SK-N-SH (cell line): ENCODE results near the gene TRAF3IP1. TPM values are rescaled to one million over a fixed set of nuclear protein-coding genes. Genes with fewer than 3 reads are reported as not detected.

ENCODE experiments used
- CTCF ChIA-PET: fragments of 300-600, 350-600 bp; formaldehyde crosslinking; extraction: SDS; loops from one replicate; lab custom pipeline; 2021; lab: Yijun Ruan, JAX
- POLR2A ChIA-PET: fragments of 350-600 bp; sonication (Branson Sonifier 250); formaldehyde crosslinking; extraction: SDS; loops from one replicate; lab custom pipeline; 2020; ENCODE audit warnings: antibody characterized with exemption, inconsistent platforms; lab: Yijun Ruan, JAX
- DNase-seq: peaks from one replicate; pipeline ENCODE4 v3.0.0; 2012
- H2AFZ ChIP-seq: fragments of 200-600 bp; sonication (generic); 2 replicates; pipeline ENCODE4 v1.8.1; 2016; ENCODE audit warnings: antibody characterized with exemption, mild to moderate bottlenecking, low read depth
- H3F3A ChIP-seq: fragments of 200-600 bp; sonication (generic); replicated peaks from 2 replicates; pipeline ENCODE3; 2016; ENCODE audit warnings: antibody characterized with exemption, mild to moderate bottlenecking; ENCODE audit not compliant: insufficient read depth
- H3K27ac ChIP-seq, 2 experiments: fragments of 200-500 bp in 1 of 2; fragments of 200-600 bp in 1 of 2; sonication (Bioruptor generic) in 1 of 2; sonication (generic), shearing (Covaris generic) in 1 of 2; 2 replicates each; pipeline versions ENCODE4 v1.5.1 to v1.6.1; 2014 to 2016; ENCODE audit warnings: low read depth in 2 of 2, inconsistent platforms in 1 of 2, low read length in 1 of 2, mild to moderate bottlenecking in 1 of 2, mixed read lengths in 1 of 2
- H3K27me3 ChIP-seq: fragments of 200-600 bp; sonication (generic), shearing (Covaris generic); 2 replicates; pipeline ENCODE4 v1.6.1; 2016; ENCODE audit warnings: mixed run types; ENCODE audit not compliant: insufficient read depth
- H3K36me3 ChIP-seq, 2 experiments: fragments of 200-500 bp in 1 of 2; fragments of 200-600 bp in 1 of 2; sonication (Bioruptor generic) in 1 of 2; sonication (generic) in 1 of 2; replicated peaks in 1 of 2; 2 replicates each; pipeline versions ENCODE3 to v1.5.1; 2014 to 2016; ENCODE audit warnings: low read length in 1 of 2, mild to moderate bottlenecking in 1 of 2; ENCODE audit not compliant: insufficient read depth in 2 of 2, control insufficient read depth in 1 of 2
- H3K4me1 ChIP-seq, 2 experiments: fragments of 200-500 bp in 1 of 2; fragments of 200-600 bp in 1 of 2; sonication (Bioruptor generic) in 1 of 2; sonication (generic), shearing (Covaris generic) in 1 of 2; 2 replicates each; pipeline versions ENCODE4 v1.5.1 to v1.6.1; 2014 to 2016; ENCODE audit warnings: low read depth in 1 of 2, low read length in 1 of 2, mixed run types in 1 of 2; ENCODE audit not compliant: insufficient read depth in 2 of 2, control insufficient read depth in 1 of 2
- H3K4me2 ChIP-seq: fragments of 200-600 bp; sonication (generic), shearing (Covaris generic); 2 replicates; pipeline ENCODE4 v1.6.1; 2017; ENCODE audit warnings: mixed run types
- H3K4me3 ChIP-seq, 2 experiments: fragments of 200-500 bp in 1 of 2; fragments of 200-600 bp in 1 of 2; sonication (Bioruptor generic) in 1 of 2; sonication (generic), shearing (Covaris generic) in 1 of 2; 2 replicates each; pipeline versions ENCODE4 v1.5.1 to v1.8.1; 2014 to 2016; ENCODE audit warnings: low read depth in 2 of 2, inconsistent platforms in 1 of 2, low read length in 1 of 2, mild to moderate bottlenecking in 1 of 2, mixed read lengths in 1 of 2, moderate library complexity in 1 of 2
- H3K79me2 ChIP-seq: fragments of 200-600 bp; sonication (generic); 2 replicates; pipeline ENCODE4 v1.8.1; 2017; ENCODE audit warnings: mild to moderate bottlenecking; ENCODE audit not compliant: insufficient read depth
- H3K9ac ChIP-seq: fragments of 200-600 bp; sonication (generic); 2 replicates; pipeline ENCODE4 v1.6.1; 2017; ENCODE audit warnings: mixed run types
- H3K9me2 ChIP-seq: fragments of 200-600 bp; sonication (generic); 2 replicates; pipeline ENCODE4 v1.6.1; 2017; ENCODE audit warnings: mixed run types
- H3K9me3 ChIP-seq: fragments of 200-600 bp; sonication (generic); 2 replicates; pipeline ENCODE4 v1.6.1; 2017; ENCODE audit warnings: mixed run types, mild to moderate bottlenecking, moderate library complexity
- H4K20me1 ChIP-seq: fragments of 200-600 bp; sonication (generic); 2 replicates; pipeline ENCODE4 v1.6.1; 2017; ENCODE audit warnings: mild to moderate bottlenecking, mixed run types; ENCODE audit not compliant: insufficient read depth
- CHD2 ChIP-seq: fragments of 150-350 bp; IDR thresholded peaks from 2 replicates; pipeline ENCODE4 v1.6.1; 2018; ENCODE audit warnings: low read length; ENCODE audit not compliant: partially characterized antibody
- EZH2phosphoT487 ChIP-seq: fragments of 200-600 bp; sonication (generic); IDR thresholded peaks from 2 replicates; pipeline ENCODE4 v1.6.1; 2017; ENCODE audit warnings: low read depth, mixed run types, mild to moderate bottlenecking, antibody characterized with exemption, moderate library complexity, borderline replicate concordance
- FOSL2 ChIP-seq: IDR thresholded peaks from 2 replicates; pipeline ENCODE4 v1.4.0; 2012; ENCODE audit warnings: low read depth, mild to moderate bottlenecking, moderate library complexity, borderline replicate concordance
- FOXJ3 ChIP-seq: sonication (generic); formaldehyde crosslinking; IDR thresholded peaks from 2 replicates; pipeline ENCODE4 v1.5.1; 2020; ENCODE audit warnings: mild to moderate bottlenecking, missing genetic modification reagents
- FOXM1 ChIP-seq: IDR thresholded peaks from 2 replicates; pipeline ENCODE4 v1.4.0; 2012; ENCODE audit warnings: low read depth, mild to moderate bottlenecking
- GABPA ChIP-seq: IDR thresholded peaks from 2 replicates; pipeline ENCODE4 v1.4.0; 2012; ENCODE audit warnings: low read depth, mild to moderate bottlenecking
- GATA2 ChIP-seq: sonication (generic); formaldehyde crosslinking; IDR thresholded peaks from 2 replicates; pipeline ENCODE4 v1.5.0; 2020; ENCODE audit warnings: mild to moderate bottlenecking, missing genetic modification reagents
- MEF2A ChIP-seq: IDR thresholded peaks from 2 replicates; pipeline ENCODE4 v1.4.0; 2012; ENCODE audit warnings: low read depth, borderline replicate concordance
- NFIC ChIP-seq: IDR thresholded peaks from 2 replicates; pipeline ENCODE4 v1.4.0; 2012; ENCODE audit warnings: borderline replicate concordance
- RCOR1 ChIP-seq: fragments of 150-350 bp; IDR thresholded peaks from 2 replicates; pipeline ENCODE4 v1.6.1; 2017; ENCODE audit warnings: antibody characterized with exemption, low read length
- RFX5 ChIP-seq: IDR thresholded peaks from 2 replicates; pipeline ENCODE4 v1.6.1; 2012; ENCODE audit warnings: mild to moderate bottlenecking, improper control_type of control experiment, low read length
- SIN3A ChIP-seq: IDR thresholded peaks from 2 replicates; pipeline ENCODE4 v1.6.1; 2012; ENCODE audit warnings: low read depth, mild to moderate bottlenecking, low read length, moderate library complexity, borderline replicate concordance
- SMC3 ChIP-seq: IDR thresholded peaks from 2 replicates; pipeline ENCODE4 v1.6.1; 2012; ENCODE audit warnings: low read depth, low read length, improper control_type of control experiment
- TAF1 ChIP-seq: IDR thresholded peaks from 2 replicates; pipeline ENCODE4 v1.6.1; 2012; ENCODE audit warnings: low read depth, mild to moderate bottlenecking, low read length, moderate library complexity, borderline replicate concordance
- WGBS: methylation state at CpG from one replicate; pipeline ENCODE4 v1.1.6; 2017; ENCODE audit warnings: low lambda C conversion rate; 5-methylcytosine and 5-hydroxymethylcytosine counted together
- polyA plus RNA-seq, 3 experiments: library from polyadenylated mRNA; depleted of rRNA; stranded (reverse); fragments of >200 nt; gene quantifications; 2 replicates each; pipeline ENCODE4 v1.2.3, GENCODE V29; 2012
- TF ChIP-seq, protein P1 (sequence below): IDR thresholded peaks from 2 replicates; pipeline ENCODE4 v1.6.1; 2012; ENCODE audit warnings: mild to moderate bottlenecking, low read depth, low read length, moderate library complexity
- TF ChIP-seq, protein P2 (sequence below): IDR thresholded peaks from 2 replicates; pipeline ENCODE4; 2012

TRAF3IP1 gene
- polyA plus RNA-seq, 1 of the 3 experiments (the other 2 are of a cell fraction), result 15.0 TPM

DNA sequence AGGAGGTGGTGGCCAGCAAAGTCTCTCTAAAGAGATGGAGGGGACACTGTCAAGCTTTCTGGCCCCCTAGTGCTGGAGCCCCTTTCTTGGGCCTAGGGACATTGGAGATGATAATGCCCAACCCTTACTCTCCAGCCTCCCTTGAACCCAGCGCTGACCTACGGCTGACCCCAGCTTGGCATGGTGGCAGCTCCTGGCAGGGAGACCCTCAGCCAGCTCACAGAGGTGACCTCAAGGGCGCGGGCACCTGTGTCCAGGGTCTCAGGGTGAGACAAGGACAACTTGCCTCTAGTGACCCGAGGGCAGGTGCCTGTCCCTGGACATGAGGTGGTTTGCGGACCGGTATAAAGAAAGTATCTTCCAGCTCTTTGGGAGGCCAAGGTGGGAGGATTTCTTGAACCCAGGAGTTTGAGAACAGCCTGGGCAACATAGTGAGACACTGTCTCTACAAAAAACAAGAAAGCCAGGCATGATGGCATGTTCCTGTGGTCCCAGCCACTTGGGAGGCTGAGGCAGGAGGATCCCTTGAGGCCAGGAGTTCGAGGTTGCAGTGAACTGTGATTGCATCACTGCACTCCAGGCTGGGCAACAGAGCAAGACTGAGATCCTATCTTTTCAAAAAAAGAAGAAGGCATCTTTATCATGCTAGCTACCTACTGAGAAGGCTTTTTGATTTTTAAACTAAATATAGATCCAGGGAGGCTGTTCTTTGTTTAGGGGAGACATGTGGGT is 28.6 kb upstream of the TRAF3IP1 start:
- H3K4me3 ChIP-seq, result no peak overlapping the region
- TF ChIP-seq TAF1 (no peak), FOSL2 (no peak), FOXJ3 (CRISPR knock-in tag) (no peak), EZH2phosphoT487 (no peak), SIN3A (no peak), GABPA (no peak), FOXM1 (no peak), SMC3 (no peak), MEF2A (no peak)
- TF ChIP-seq, protein P1, sequence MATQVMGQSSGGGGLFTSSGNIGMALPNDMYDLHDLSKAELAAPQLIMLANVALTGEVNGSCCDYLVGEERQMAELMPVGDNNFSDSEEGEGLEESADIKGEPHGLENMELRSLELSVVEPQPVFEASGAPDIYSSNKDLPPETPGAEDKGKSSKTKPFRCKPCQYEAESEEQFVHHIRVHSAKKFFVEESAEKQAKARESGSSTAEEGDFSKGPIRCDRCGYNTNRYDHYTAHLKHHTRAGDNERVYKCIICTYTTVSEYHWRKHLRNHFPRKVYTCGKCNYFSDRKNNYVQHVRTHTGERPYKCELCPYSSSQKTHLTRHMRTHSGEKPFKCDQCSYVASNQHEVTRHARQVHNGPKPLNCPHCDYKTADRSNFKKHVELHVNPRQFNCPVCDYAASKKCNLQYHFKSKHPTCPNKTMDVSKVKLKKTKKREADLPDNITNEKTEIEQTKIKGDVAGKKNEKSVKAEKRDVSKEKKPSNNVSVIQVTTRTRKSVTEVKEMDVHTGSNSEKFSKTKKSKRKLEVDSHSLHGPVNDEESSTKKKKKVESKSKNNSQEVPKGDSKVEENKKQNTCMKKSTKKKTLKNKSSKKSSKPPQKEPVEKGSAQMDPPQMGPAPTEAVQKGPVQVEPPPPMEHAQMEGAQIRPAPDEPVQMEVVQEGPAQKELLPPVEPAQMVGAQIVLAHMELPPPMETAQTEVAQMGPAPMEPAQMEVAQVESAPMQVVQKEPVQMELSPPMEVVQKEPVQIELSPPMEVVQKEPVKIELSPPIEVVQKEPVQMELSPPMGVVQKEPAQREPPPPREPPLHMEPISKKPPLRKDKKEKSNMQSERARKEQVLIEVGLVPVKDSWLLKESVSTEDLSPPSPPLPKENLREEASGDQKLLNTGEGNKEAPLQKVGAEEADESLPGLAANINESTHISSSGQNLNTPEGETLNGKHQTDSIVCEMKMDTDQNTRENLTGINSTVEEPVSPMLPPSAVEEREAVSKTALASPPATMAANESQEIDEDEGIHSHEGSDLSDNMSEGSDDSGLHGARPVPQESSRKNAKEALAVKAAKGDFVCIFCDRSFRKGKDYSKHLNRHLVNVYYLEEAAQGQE, result no peak
- peaks cover 16% of the 10 kb centered on the region; the same call in 1 of the 2 replicates for H3K79me2 ChIP-seq
- CTCF ChIA-PET, result interaction anchor here (1.0 to 1.3 kb wide), 2 partner anchors 17 to 28 kb away, joined by 3 to 6 read pairs; no protein-coding TSS in a partner anchor
- H4K20me1 ChIP-seq, result 0 out of 2 replicates have a peak, but pooled peaks cover 7% of the 10 kb centered on the region
- no peak overlapping the region for H2AFZ ChIP-seq
- peaks cover 8 to 15% of the 10 kb centered on the region in 2 experiments; a peak in 3 of 4 replicates for H3K4me1 ChIP-seq
- POLR2A ChIA-PET, result interaction anchor here (0.8 kb wide), 1 partner anchor 10 kb away, joined by 3 read pairs; no protein-coding TSS in a partner anchor
- no peak overlapping the region for H3K9ac ChIP-seq
- no peaks in the 10 kb centered on the region for H3K9me3 ChIP-seq
- no peaks in the 10 kb centered on the region for H3K36me3 ChIP-seq
- no peaks in the 10 kb centered on the region for H3F3A ChIP-seq
- no peak overlapping the region for H3K27ac ChIP-seq
- peaks cover 7% of the 10 kb centered on the region; the same call in 1 of the 2 replicates for H3K27me3 ChIP-seq
- 76% methylated on average over 6 of the region's 8 CpGs for WGBS
- no peak for DNase-seq
- no peak overlapping the region for H3K4me2 ChIP-seq
- H3K9me2 ChIP-seq, result no peaks in the 10 kb centered on the region

DNA sequence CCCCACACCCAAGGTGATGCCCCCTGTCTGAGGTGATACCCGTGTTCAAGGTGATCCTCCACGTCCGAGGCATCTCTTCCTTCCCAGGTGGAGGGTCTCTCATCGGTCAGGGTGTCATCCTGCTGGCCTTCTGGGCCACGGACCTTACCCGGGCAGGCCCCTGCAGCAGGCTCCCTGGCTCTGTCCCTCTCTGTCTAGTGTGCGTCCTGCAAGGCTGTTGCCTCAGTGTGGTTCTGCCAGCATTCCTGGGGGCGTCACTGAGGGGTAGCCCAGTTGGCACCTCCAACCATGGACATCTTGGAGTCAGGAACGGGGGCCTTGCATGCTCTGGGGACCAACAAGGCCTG is 26.3 kb upstream of the TRAF3IP1 start:
- no peak overlapping the region for H3K4me3 ChIP-seq
- no peak overlapping the region for H3K9ac ChIP-seq
- TF ChIP-seq, protein P1, result no peak
- TF ChIP-seq GATA2 (CRISPR knock-in tag), result no peak
- TF ChIP-seq TAF1, result no peak
- TF ChIP-seq, protein P2, sequence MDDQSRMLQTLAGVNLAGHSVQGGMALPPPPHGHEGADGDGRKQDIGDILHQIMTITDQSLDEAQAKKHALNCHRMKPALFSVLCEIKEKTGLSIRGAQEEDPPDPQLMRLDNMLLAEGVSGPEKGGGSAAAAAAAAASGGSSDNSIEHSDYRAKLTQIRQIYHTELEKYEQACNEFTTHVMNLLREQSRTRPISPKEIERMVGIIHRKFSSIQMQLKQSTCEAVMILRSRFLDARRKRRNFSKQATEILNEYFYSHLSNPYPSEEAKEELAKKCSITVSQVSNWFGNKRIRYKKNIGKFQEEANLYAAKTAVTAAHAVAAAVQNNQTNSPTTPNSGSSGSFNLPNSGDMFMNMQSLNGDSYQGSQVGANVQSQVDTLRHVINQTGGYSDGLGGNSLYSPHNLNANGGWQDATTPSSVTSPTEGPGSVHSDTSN, result no peak
- TF ChIP-seq RCOR1, result no peak
- no peak for TF ChIP-seq CHD2
- TF ChIP-seq NFIC, result no peak
- TF ChIP-seq RFX5, result no peak
- 67% methylated on average over 7 of the region's 9 CpGs for WGBS
- ChIA-PET POLR2A (no interaction called here), CTCF (no interaction called here)
- H3K4me2 ChIP-seq, result no peak overlapping the region
- H3K4me1 ChIP-seq, result peaks cover 0 to 5% of the 10 kb centered on the region in 2 experiments; a peak in 1 of 4 replicates
- no peaks in the 10 kb centered on the region for H3K79me2 ChIP-seq
- peaks cover 7% of the 10 kb centered on the region; the same call in 1 of the 2 replicates for H3K27me3 ChIP-seq
- H2AFZ ChIP-seq, result no peak overlapping the region
- H3K27ac ChIP-seq, result no peak overlapping the region
- H3K9me2 ChIP-seq, result no peaks in the 10 kb centered on the region
- no peaks in the 10 kb centered on the region for H3F3A ChIP-seq
- H4K20me1 ChIP-seq, result no peaks in the 10 kb centered on the region
- no peak for DNase-seq
- no peaks in the 10 kb centered on the region for H3K9me3 ChIP-seq
- H3K36me3 ChIP-seq, result no peaks in the 10 kb centered on the region
